ENCODE data around the gene LRRC74A.

DNA sequence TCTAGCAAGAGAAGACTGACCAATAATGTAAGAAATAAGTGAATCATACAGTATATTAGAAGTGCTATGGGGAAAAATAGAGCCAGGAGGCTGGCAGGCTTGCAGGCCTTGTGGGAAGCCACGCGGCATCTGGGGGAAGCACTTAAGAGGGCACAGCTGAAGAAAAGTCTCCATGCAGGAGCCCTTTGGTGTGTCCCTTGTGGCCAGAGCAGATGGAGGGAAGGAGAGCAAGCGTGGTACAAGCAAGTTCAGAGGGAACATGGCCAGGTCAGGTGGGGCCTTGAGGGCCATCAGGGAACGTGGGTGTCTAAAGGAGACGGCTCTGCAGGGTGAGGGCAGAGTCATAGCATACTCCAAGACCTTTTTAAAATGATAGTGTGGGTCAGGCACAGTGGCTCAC lies 51.7 kb downstream of the LRRC74A start:
- TF ChIP-seq, protein P1, sequence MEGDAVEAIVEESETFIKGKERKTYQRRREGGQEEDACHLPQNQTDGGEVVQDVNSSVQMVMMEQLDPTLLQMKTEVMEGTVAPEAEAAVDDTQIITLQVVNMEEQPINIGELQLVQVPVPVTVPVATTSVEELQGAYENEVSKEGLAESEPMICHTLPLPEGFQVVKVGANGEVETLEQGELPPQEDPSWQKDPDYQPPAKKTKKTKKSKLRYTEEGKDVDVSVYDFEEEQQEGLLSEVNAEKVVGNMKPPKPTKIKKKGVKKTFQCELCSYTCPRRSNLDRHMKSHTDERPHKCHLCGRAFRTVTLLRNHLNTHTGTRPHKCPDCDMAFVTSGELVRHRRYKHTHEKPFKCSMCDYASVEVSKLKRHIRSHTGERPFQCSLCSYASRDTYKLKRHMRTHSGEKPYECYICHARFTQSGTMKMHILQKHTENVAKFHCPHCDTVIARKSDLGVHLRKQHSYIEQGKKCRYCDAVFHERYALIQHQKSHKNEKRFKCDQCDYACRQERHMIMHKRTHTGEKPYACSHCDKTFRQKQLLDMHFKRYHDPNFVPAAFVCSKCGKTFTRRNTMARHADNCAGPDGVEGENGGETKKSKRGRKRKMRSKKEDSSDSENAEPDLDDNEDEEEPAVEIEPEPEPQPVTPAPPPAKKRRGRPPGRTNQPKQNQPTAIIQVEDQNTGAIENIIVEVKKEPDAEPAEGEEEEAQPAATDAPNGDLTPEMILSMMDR (IDR thresholded peaks at IDR 0.05), result no peak
- TF ChIP-seq POLR2A (IDR thresholded peaks at IDR 0.05), result no peak

All from thyroid gland (tissue), 4 donors.